HepG2 (cell line): ENCODE results near the gene ATAD3C. TPM values are rescaled to one million over a fixed set of nuclear protein-coding genes. Genes with fewer than 3 reads are reported as not detected.
"Not testable (repeated sequence)": the region's sequence is repeated elsewhere in the genome, so short reads cannot be mapped to it uniquely, and the experiment has no call there.

Experiments used
- ATAC-seq: fragments of 200-7000 bp; cut with Tn5 transposase; 3 replicates; pipeline ENCODE4 v1.9.1; 2020; ENCODE audit warnings: mild to moderate bottlenecking, moderate library complexity
- BruUV-seq: library from RNA; stranded (reverse); fragments of 400-500 nt; replicated peaks from 2 replicates; lab custom pipeline; 2021; lab: Mats Ljungman, UMichigan
- CTCF ChIA-PET: fragments of 300-600 bp; formaldehyde crosslinking; extraction: SDS; loops from one replicate; lab custom pipeline; 2021; ENCODE audit warnings: low total read pairs, inconsistent platforms, low intra/inter-chr PET ratio; lab: Yijun Ruan, JAX
- POLR2A ChIA-PET: fragments of 350-600 bp; sonication (Branson Sonifier 250); formaldehyde crosslinking; loops from one replicate; lab custom pipeline; 2020; ENCODE audit warnings: antibody characterized with exemption, inconsistent platforms; lab: Yijun Ruan, JAX
- DNase-seq: peaks from one replicate; pipeline ENCODE4 v3.0.0-alpha.2; 2015; ENCODE audit warnings: low spot score
- FAIRE-seq: peaks from 3 replicates; lab custom pipeline; 2011; peaks lifted over from hg19 to GRCh38; lab: Jason Lieb, UNC
- H2AFZ ChIP-seq: one replicate; pipeline ENCODE4 v1.6.1; 2011; ENCODE audit warnings: low read length, inconsistent platforms
- H3K27ac ChIP-seq: fragments of 300-600 bp; 3 replicates; pipeline ENCODE4 v1.8.0; 2011; ENCODE audit warnings: mixed run types, mild to moderate bottlenecking, mixed read lengths, low read length, inconsistent platforms; ENCODE audit not compliant: insufficient read depth; ENCODE audit errors: extremely low read length
- H3K27me3 ChIP-seq, 2 experiments: fragments of 200-600 bp in 1 of 2; 2 replicates in 1 of 2; 3 replicates in 1 of 2; pipeline versions ENCODE4 v1.6.0 to v1.8.0; 2011; ENCODE audit warnings: low read length in 2 of 2, mild to moderate bottlenecking in 2 of 2, moderate library complexity in 2 of 2, inconsistent platforms in 1 of 2; ENCODE audit not compliant: insufficient read depth in 2 of 2, control insufficient read depth in 1 of 2
- H3K36me3 ChIP-seq, 2 experiments: fragments of 200-600 bp in 1 of 2; replicated peaks in 1 of 2; 2 replicates in 1 of 2; 3 replicates in 1 of 2; pipeline versions ENCODE4 v1.5.1 to v1.8.0; 2011; ENCODE audit warnings: low read length in 2 of 2, inconsistent platforms in 1 of 2; ENCODE audit not compliant: insufficient read depth in 2 of 2, control insufficient read depth in 1 of 2
- H3K4me1 ChIP-seq: 2 replicates; pipeline ENCODE4 v1.5.1; 2012; ENCODE audit warnings: low read length, inconsistent platforms; ENCODE audit not compliant: insufficient read depth
- H3K4me2 ChIP-seq: 2 replicates; pipeline ENCODE4 v1.6.0; 2011; ENCODE audit warnings: low read depth, low read length, inconsistent platforms
- H3K4me3 ChIP-seq, 3 experiments: fragments of 200-600 bp in 1 of 3; sonication (generic), shearing (Covaris generic) in 1 of 3; replicated peaks in 1 of 3; 2 replicates each; pipeline ENCODE4 v1.5.1; 2011 to 2016; ENCODE audit warnings: low read length in 3 of 3, inconsistent platforms in 2 of 3, low read depth in 2 of 3, mild to moderate bottlenecking in 2 of 3, control low read depth in 1 of 3, mixed read lengths in 1 of 3; ENCODE audit not compliant: insufficient read depth in 1 of 3
- H3K79me2 ChIP-seq: one replicate; pipeline ENCODE4 v1.6.1; 2011; ENCODE audit warnings: low read length, inconsistent platforms; ENCODE audit not compliant: insufficient read depth
- H3K9ac ChIP-seq: 2 replicates; pipeline ENCODE4 v1.6.0; 2011; ENCODE audit warnings: mild to moderate bottlenecking, low read depth, low read length, inconsistent platforms; ENCODE audit not compliant: insufficient read depth
- H3K9me3 ChIP-seq: 2 replicates; pipeline ENCODE4 v1.5.1; 2012; ENCODE audit warnings: mild to moderate bottlenecking, low read length
- H4K20me1 ChIP-seq: 2 replicates; pipeline ENCODE4 v1.6.0; 2011; ENCODE audit warnings: inconsistent platforms, mild to moderate bottlenecking, low read length, moderate library complexity; ENCODE audit not compliant: insufficient read depth
- ETV6 ChIP-seq: sonication (generic); formaldehyde crosslinking; conservative IDR thresholded peaks from 2 replicates; pipeline ENCODE4 v1.4.0; 2020; ENCODE audit warnings: missing genetic modification reagents
- KLF13 ChIP-seq: sonication (generic); formaldehyde crosslinking; IDR thresholded peaks from 2 replicates; pipeline ENCODE4 v1.4.0; 2020; ENCODE audit warnings: mild to moderate bottlenecking, missing genetic modification reagents
- MAF1 ChIP-seq: sonication (generic); formaldehyde crosslinking; IDR thresholded peaks from 2 replicates; pipeline ENCODE4 v1.5.0; 2020; ENCODE audit warnings: missing genetic modification reagents, borderline replicate concordance
- MAFF ChIP-seq: IDR thresholded peaks from 2 replicates; pipeline ENCODE4 v1.6.1; 2011; ENCODE audit warnings: low read depth, low read length, improper control_type of control experiment
- MED13 ChIP-seq: sonication (generic); formaldehyde crosslinking; IDR thresholded peaks from 2 replicates; pipeline ENCODE4 v1.5.0; 2020; ENCODE audit warnings: missing genetic modification reagents
- MEF2D ChIP-seq: sonication (generic); formaldehyde crosslinking; IDR thresholded peaks from 2 replicates; pipeline ENCODE4 v1.5.1; 2020; ENCODE audit warnings: mild to moderate bottlenecking, missing genetic modification reagents
- POLR2AphosphoS5 ChIP-seq: IDR thresholded peaks from 2 replicates; pipeline ENCODE4 v1.6.1; 2012; ENCODE audit warnings: low read depth, low read length
- POLR2G ChIP-seq: fragments of 200-400 bp; formaldehyde crosslinking; IDR thresholded peaks from 2 replicates; pipeline ENCODE4 v1.6.1; 2018; ENCODE audit warnings: mild to moderate bottlenecking, low read depth, low read length, moderate library complexity
- RBFOX2 ChIP-seq: fragments of 200-400 bp; formaldehyde crosslinking; IDR thresholded peaks from 2 replicates; pipeline ENCODE4 v1.6.1; 2017; ENCODE audit warnings: low read depth, mild to moderate bottlenecking, low read length
- SETDB1 ChIP-seq: sonication (generic); formaldehyde crosslinking; IDR thresholded peaks from 2 replicates; pipeline ENCODE4 v1.5.1; 2020; ENCODE audit warnings: missing genetic modification reagents, mild to moderate bottlenecking, borderline replicate concordance
- SRSF1 ChIP-seq: fragments of 200-400 bp; formaldehyde crosslinking; optimal IDR thresholded peaks from 2 replicates; pipeline ENCODE3; 2017; ENCODE audit warnings: mild to moderate bottlenecking, low read depth, low read length, moderate library complexity
- TCF12 ChIP-seq, 2 experiments: fragments of 450-650 bp in 1 of 2; sonication (generic) in 1 of 2; formaldehyde crosslinking in 1 of 2; IDR thresholded peaks; 2 replicates each; pipeline versions ENCODE4 v1.6.1 to v1.8.0; 2017 to 2022; ENCODE audit warnings: antibody characterized with exemption in 1 of 2, mild to moderate bottlenecking in 1 of 2, missing genetic modification reagents in 1 of 2, moderate library complexity in 1 of 2
- TEAD3 ChIP-seq: optimal IDR thresholded peaks from 2 replicates; pipeline ENCODE3; 2016; ENCODE audit warnings: borderline replicate concordance
- ZNF549 ChIP-seq: sonication (generic); formaldehyde crosslinking; IDR thresholded peaks from 2 replicates; pipeline ENCODE4 v1.5.0; 2020; ENCODE audit warnings: missing genetic modification reagents
- ZNF720 ChIP-seq: sonication (generic); formaldehyde crosslinking; IDR thresholded peaks from 2 replicates; pipeline ENCODE4 v1.4.0; 2020; ENCODE audit warnings: missing genetic modification reagents
- ZNF770 ChIP-seq: sonication (generic); formaldehyde crosslinking; IDR thresholded peaks from 2 replicates; pipeline ENCODE4 v1.5.0; 2020; ENCODE audit warnings: mild to moderate bottlenecking, missing genetic modification reagents
- ZNF777 ChIP-seq: sonication (generic); formaldehyde crosslinking; IDR thresholded peaks from 2 replicates; pipeline ENCODE4 v1.4.0; 2020; ENCODE audit warnings: missing genetic modification reagents
- WGBS: methylation state at CpG from one replicate; pipeline ENCODE4 v1.1.6; 2017; ENCODE audit warnings: low lambda C conversion rate; 5-methylcytosine and 5-hydroxymethylcytosine counted together
- in situ Hi-C: cut with HindIII; loops from 2 replicates; pipeline ENCODE4 v1.10.0; 2017; ENCODE audit warnings: low pct_unique_long_range_greater_than_20kb; ENCODE audit not compliant: extremely low pct_ligation_motif_present
- intact Hi-C: fragments of 100-400 bp; cut with micrococcal nuclease; formaldehyde crosslinking; loops from one replicate; pipeline ENCODE4 v1.10.0; 2022; ENCODE audit not compliant: unreplicated experiment
- polyA plus RNA-seq, 8 experiments: library from polyadenylated mRNA; depleted of rRNA in 3 of 8; stranded (reverse) in 7 of 8; unstranded in 1 of 8; fragments of >200 nt; fragmentation: Illumina TruSeq in 4 of 8; extraction: Trizol in 4 of 8; gene quantifications; 2 replicates each; pipeline versions ENCODE4 v1.2.1 to v1.2.3, GENCODE V29; 2011 to 2016; ENCODE audit warnings: low read depth in 4 of 8, missing spikeins in 1 of 8, mixed read lengths in 1 of 8; ENCODE audit not compliant: insufficient read depth in 1 of 8
- total RNA-seq, 5 experiments: library from RNA; depleted of rRNA; stranded (reverse); fragments of >200 nt; fragmentation: Illumina TruSeq; extraction: Trizol; gene quantifications; 2 replicates each; pipeline ENCODE4 v1.2.3, GENCODE V29; 2016; ENCODE audit warnings: low read depth in 1 of 5

Gene ATAD3C
- total and polyA plus RNA-seq, 2 of the 13 experiments (the other 11 are each of a cell fraction or from before 2014, with no cell fraction given): 2.4 to 3.2 TPM

- FAIRE-seq; H3K4me3 ChIP-seq; CTCF ChIA-PET; H3K27me3 ChIP-seq; H3K4me2 ChIP-seq; intact Hi-C loops; H3K9me3 ChIP-seq; H2AFZ ChIP-seq; H3K27ac ChIP-seq; H3K9ac ChIP-seq; ATAC-seq; BruUV-seq; DNase-seq; TF ChIP-seq TCF12 (IDR thresholded peaks at IDR 0.05): not testable (repeated sequence)
- TF ChIP-seq RBFOX2 (peak; percentile 68), TCF12 (CRISPR knock-in tag; IDR thresholded peaks at IDR 0.05) (0 out of 2 replicates have a peak, but pooled peaks have one; percentile 24)
- 94% methylated on average over 9 of the region's 9 CpGs for WGBS
- peaks cover 57% of the 10 kb centered on the region for H3K4me1 ChIP-seq
- H3K79me2 ChIP-seq: peaks cover 58% of the 10 kb centered on the region
- H4K20me1 ChIP-seq: peaks cover 19% of the 10 kb centered on the region
- in situ Hi-C loops: loop anchor here (5.0 kb wide), 1 partner anchor 34 kb away; the partner anchor contains the start of gene VWA1
- peaks cover 6 to 30% of the 10 kb centered on the region in 2 experiments; a peak in 3 of 5 replicates for H3K36me3 ChIP-seq
- POLR2A ChIA-PET: interaction anchor here (1.2 to 12.4 kb wide), 8 partner anchors 15 to 103 kb away, joined by 3 to 355 read pairs (median 10); partner anchors contain the start of genes ANKRD65 and VWA1
Observed at GRCh38 chr1:1402901-1403392, 46.5 kb upstream of the ATAD3C start.

GRCh38 chr1:1403653-1404052 lies 45.8 kb upstream of the ATAD3C start:
- intact Hi-C loops: no loop called here
- TF ChIP-seq TEAD3 (CRISPR knock-in tag) (no peak), POLR2AphosphoS5 (peak; percentile 41; the same call in 1 of the 2 replicates), MED13 (no peak), ZNF770 (CRISPR knock-in tag) (no peak), ZNF777 (no peak), ETV6 (CRISPR knock-in tag) (no peak), SRSF1 (no peak), ZNF720 (no peak), MEF2D (CRISPR knock-in tag) (no peak), SETDB1 (CRISPR knock-in tag) (no peak), ZNF549 (no peak), POLR2G (0 out of 2 replicates have a peak, but pooled peaks have one; percentile 38), MAF1 (CRISPR knock-in tag) (no peak), MAFF (0 out of 2 replicates have a peak, but pooled peaks have one; percentile 21), KLF13 (no peak)

More at GRCh38 chr1:1403653-1404052, 45.8 kb upstream of the ATAD3C start:
- Histone ChIP-seq H3K9me3 (no peaks in the 10 kb centered on the region), H3K36me3 (peaks cover 6 to 27% of the 10 kb centered on the region in 2 experiments; a peak in 3 of 5 replicates), H3K4me3 (no peak overlapping the region), H3K9ac (no peak overlapping the region), H4K20me1 (peaks cover 24% of the 10 kb centered on the region), H3K27me3 (no peaks in the 10 kb centered on the region), H3K79me2 (peaks cover 58% of the 10 kb centered on the region), H3K4me2 (no peak overlapping the region), H2AFZ (no peak overlapping the region), H3K27ac (peak overlapping the region; percentile 8), H3K4me1 (peaks cover 58% of the 10 kb centered on the region)
- ChIA-PET CTCF (no interaction called here), POLR2A (interaction anchor here (2.0 to 12.4 kb wide), 5 partner anchors 15 to 102 kb away, joined by 6 to 355 read pairs (median 32); partner anchors contain the start of genes AURKAIP1 and VWA1)
- ATAC-seq (no peak), FAIRE-seq (no peak), DNase-seq (no peak)
- no TSS peak for BruUV-seq
- in situ Hi-C loops: loop anchor here (5.0 kb wide), 1 partner anchor 34 kb away; the partner anchor contains the start of gene VWA1
- 98% methylated on average over 7 of the region's 7 CpGs for WGBS
